HG03060 (cell line): ENCODE measurements around the gene CDCA7.
A peak's percentile ranks its signal among the peaks of the same experiment; 100 is the strongest.
"Not testable (repeated sequence)": the region's sequence is repeated elsewhere in the genome, so short reads cannot be mapped to it uniquely, and the experiment has no call there.

ENCODE experiments used
- ATAC-seq: cut with Tn5 transposase; IDR thresholded peaks from one replicate; pipeline ENCODE4 v1.9.1; 2021; ENCODE audit warnings: low read depth, moderate number of reproducible peaks; ENCODE audit not compliant: unreplicated experiment

The CDCA7 gene

DNA sequence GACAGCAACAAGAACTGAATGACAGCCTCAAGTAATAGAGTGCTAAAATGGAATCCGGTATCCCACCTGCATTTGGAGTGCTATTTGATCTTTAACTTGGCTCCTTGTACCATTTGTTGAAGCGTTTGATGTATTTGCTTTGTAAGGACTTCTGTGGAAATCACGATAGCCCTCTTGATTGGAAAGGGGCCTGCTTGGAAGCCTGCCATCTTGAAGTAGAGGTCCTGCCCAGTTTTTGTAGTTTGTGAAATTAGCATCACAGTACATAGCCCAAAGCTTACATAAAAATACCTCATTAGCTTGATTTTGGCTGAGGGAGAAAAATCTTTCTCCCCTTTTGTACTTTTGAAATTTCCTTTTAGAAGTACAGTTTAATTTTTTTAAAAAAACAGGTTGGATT, 2.7 kb downstream of the CDCA7 start:
- ATAC-seq: no peak

GRCh38 chr2:173358616-173359015, 3.9 kb downstream of the CDCA7 start:
- ATAC-seq: no peak

DNA sequence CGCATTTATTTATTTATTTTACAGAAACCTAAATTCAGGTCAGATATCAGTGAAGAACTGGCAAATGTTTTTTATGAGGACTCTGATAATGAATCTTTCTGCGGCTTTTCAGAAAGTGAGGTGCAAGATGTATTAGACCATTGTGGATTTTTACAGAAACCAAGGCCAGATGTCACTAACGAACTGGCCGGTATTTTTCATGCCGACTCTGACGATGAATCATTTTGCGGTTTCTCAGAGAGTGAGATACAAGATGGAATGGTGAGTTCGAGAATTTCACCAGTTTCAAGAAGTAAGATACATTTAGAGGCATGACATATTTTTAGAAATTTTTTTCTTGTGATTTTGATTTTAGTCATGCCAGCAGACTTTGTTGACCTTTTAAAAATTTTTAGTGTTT, 4.6 kb downstream of the CDCA7 start:
- ATAC-seq: peak; percentile 43

- no peak for ATAC-seq
These were observed 15.5 kb downstream of the CDCA7 start for GRCh38 chr2:173370198-173370597.

DNA sequence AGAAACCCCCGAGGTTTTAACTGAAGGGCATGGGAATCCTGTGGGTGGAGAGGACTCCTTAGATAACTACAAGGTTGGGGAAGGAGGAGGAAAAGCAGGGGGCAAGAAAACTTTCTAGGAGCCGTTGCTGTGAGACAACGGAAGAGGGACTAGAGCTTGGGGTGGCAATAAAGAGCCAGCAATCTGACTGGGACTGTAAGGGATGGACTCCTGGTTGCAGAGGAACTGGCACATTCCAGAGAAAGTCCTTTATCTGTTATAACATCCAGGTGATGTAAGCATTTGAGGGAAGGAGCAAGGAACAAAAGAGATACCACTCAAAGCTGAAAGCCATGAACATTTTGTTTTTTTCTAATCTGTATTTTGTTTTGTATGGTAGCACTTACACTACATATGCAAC, 16.4 kb downstream of the CDCA7 start:
- ATAC-seq: no peak

DNA sequence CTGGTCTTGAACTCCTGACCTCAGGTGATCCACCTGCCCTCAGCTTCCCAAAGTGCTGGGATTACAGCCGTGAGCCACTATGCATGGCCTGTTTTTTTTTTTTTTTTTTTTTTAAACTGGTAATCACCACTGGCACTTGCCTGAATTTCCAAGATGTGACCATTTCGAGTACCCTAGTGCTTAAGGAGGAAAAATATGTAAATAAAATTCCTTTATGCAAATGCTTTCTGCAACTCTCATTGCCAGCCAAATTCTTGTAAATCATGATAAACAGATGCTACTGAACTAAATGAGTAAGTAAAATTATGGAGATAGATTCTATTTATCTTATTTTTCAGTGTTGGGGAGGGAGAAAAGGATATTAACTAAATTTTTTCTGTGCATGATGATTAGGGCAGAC, 18.6 kb downstream of the CDCA7 start:
- no peak for ATAC-seq

DNA sequence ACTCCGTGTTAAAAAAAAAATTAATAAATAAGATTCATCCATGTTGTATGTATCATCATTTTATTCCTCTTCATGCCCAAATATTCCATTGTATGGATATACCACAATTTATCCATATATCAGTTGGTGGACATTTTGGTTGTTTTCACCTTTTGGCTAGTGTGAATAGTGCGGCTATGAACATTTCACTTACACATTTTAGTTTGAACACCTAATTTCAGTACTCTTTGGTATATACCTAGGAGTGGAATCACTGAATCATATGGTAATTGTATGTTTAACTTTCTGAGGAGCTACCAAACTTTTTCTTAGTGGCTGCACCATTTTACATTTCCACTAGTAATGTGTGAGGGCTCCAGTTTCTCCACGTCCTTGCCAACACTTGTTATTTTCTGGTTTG, 20.0 kb downstream of the CDCA7 start:
- no peak for ATAC-seq

DNA sequence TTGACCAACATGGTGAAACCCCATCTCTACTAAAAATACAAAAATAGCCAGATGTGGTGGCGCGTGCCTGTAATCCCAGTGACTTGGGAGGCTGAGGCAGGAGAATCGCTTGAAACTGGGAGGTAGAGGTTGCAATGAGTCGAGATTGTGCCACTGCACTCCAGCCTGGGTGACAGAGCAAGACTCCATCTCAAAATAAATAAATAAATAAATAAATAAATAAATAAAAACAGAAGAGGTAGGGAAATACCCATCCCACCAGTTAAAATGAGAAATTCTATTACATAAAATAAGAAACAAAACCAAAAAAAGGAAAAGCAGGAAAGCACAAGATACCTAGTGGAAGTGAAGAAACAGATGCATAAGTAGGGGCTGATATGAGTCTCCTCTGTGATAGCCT, 30.9 kb downstream of the CDCA7 start:
- ATAC-seq: not testable (repeated sequence)

GRCh38 chr2:173386021-173386737, 31.5 kb downstream of the CDCA7 start:
- ATAC-seq: no peak

GRCh38 chr2:173386738-173387065, 32.0 kb downstream of the CDCA7 start:
- ATAC-seq: no peak

- no peak for ATAC-seq
These were observed 32.4 kb downstream of the CDCA7 start for GRCh38 chr2:173387079-173387478.

DNA sequence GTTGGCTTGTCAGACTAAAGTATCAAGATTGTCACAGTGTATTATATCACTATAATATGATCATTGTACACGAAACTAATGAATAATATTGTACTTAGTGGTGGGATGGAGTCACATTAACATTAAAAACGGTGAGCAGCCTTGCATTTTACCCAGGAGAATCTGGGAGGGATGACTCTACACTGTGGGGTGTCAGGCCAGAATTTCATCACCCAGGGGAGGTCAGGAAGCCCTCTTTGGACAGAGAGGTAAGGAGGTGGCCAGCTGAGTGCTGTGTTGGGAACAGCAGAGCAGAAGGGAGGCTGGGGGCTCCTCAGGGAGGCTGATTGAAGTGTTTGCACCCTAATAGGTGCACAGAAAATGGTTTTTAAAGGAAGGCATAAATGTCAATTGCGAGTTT, 33.0 kb downstream of the CDCA7 start:
- ATAC-seq: no peak

DNA sequence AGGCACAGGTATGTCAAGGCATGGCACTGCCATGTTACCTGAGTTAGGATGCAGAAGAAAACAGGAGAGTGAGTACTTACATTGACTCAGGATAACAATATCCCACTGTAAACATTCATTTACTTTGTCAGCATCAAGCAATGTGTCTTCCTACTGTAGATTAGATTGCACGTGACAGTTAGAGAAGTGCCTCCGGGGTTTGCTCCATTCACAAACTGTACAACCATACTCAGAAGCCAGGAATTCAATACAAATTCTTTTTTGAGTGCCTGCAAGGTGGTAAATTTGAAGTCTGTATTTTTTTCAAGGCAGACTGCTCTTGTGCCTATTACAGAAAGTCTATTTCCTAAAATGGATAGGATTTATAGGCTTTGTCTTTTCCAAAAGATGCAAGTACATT, 34.1 kb downstream of the CDCA7 start:
- no peak for ATAC-seq

DNA sequence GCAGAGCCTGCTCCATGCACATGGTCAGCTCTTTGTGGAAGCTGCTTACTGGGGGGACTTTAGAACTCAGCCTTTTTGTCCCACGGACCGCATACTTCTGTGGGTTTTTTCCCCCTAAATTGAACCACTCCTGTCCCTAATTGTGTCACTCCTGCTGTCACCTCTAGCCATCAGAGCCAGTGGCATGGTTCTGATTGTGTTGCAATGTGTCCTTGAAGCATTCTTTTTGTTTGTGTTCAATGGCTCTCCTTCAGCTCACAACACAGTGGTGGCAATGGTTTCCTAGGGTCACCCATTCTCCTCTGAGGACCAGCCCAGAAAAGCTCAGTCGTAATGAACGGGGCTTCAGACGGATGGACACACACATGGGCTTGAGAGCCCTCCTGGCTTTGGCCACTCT, 35.4 kb downstream of the CDCA7 start:
- ATAC-seq: no peak

GRCh38 chr2:173392731-173393130, 38.1 kb downstream of the CDCA7 start:
- ATAC-seq: no peak

DNA sequence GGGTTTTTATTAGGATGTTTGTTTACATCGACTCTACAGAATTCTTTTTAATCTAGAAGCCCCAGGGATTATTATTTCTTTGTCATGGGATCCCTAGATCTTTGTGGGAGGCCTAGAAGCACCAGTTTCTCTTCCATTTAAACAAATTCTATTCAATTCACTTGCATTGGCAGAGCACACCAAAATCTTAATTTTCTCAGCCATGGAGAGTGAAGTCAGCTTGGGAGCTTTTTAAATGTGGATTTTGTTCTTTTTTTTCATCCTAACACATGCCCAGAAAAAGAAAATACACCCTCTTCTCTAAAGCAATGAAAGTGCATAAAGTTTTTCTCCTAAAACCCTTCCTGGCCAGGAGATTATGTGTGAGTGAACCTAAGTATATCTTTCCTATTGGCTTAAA, 38.5 kb downstream of the CDCA7 start:
- ATAC-seq: no peak

GRCh38 chr2:173393636-173394035, 39.0 kb downstream of the CDCA7 start:
- ATAC-seq: no peak

DNA sequence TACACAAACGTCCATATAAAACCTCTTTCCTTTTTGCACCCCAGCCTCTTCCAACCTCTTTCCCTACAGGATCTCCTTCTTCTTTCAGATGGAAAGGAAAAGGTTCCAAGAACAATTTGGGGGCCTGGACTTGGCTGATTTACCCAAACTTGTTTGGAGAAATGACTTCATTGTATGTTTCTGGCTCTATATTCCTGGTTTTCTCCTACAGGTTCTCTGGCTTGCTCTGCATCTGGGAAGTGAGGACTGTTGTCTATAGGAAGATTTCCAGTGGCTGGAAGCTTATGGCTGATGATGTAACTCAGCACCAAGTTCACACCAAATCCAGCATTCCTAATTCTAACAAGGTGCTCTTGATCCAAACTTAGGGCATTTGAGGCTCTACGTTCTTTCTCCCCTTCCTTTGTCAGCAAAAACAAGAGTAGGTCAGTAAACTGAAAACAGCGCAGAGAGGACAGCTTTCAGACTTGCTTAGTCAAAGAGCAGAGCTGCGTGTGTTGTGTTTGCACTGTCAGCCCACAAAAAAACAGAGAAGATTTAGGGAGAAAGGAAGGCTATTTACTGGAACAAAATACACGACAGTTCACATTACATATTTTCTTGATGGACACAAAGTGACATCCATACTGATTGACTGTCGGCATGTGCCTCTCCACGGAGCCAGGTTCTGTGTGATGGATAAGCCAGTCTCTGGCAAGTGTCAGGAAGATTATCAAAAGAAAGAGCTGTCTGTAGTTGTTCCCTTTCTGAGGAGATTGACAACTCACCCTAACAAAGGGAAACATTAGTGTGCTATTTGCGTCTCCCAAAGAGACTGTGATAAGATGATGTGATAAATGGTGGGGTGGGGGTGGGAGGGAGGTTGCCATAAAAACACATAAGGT, 39.7 kb downstream of the CDCA7 start:
- no peak for ATAC-seq

GRCh38 chr2:173395567-173396351, 41.1 kb downstream of the CDCA7 start:
- no peak for ATAC-seq

GRCh38 chr2:173397539-173397938, 42.9 kb downstream of the CDCA7 start:
- no peak for ATAC-seq

GRCh38 chr2:173399229-173399628, 44.6 kb downstream of the CDCA7 start:
- no peak for ATAC-seq
